Measurements from ENCODE around the gene COG1. TPM values are rescaled to one million over a fixed set of nuclear protein-coding genes. Genes with fewer than 3 reads are reported as not detected.

Gene COG1
- total RNA-seq, result 10.7 and 11.1 TPM in 2 replicates

GRCh38 chr17:73192894-73193701 is at the start of gene COG1:
Gene COG1, plus strand, starts transcription at chr17:73193055. Its CDS starts 15 bp downstream, at chr17:73193070.

Other genes with a start within 250 kb of the COG1 start
- gene SLC39A11, start 100.4 kb upstream of the COG1 start, total RNA-seq, result 18.5 and 28.7 TPM in 2 replicates
- not detected in 2 replicates for gene SSTR2, start 28.0 kb upstream of the COG1 start, total RNA-seq
- gene CPSF4L, start 68.8 kb downstream of the COG1 start, total RNA-seq, result not detected in 2 replicates
- gene CDC42EP4, start 118.9 kb downstream of the COG1 start, total RNA-seq, result 10.7 and 16.1 TPM in 2 replicates